Endometrial microvascular endothelial cells (primary cell): Measurements from ENCODE around the gene DNM1. TPM values are rescaled to one million over a fixed set of nuclear protein-coding genes. Genes with fewer than 3 reads are reported as not detected.
"Not testable (repeated sequence)": the region's sequence is repeated elsewhere in the genome, so short reads cannot be mapped to it uniquely, and the experiment has no call there.

Source experiments
- in situ Hi-C: cut with HindIII; loops from 2 replicates; pipeline ENCODE4 v1.10.0; 2017; ENCODE audit warnings: low sequenced_read_pairs, low pct_unique_long_range_greater_than_20kb; ENCODE audit errors: inconsistent ontology term
- total RNA-seq: library from RNA; depleted of rRNA; stranded (reverse); fragments of >200 nt; gene quantifications from one replicate; pipeline ENCODE4 v1.2.3, GENCODE V29; 2015; ENCODE audit errors: inconsistent ontology term

Gene DNM1
- total RNA-seq, 1 donor from 2014 or later = not detected

- in situ Hi-C loops = no loop called here
Measured at GRCh38 chr9:128257907-128258306, 54.7 kb downstream of the DNM1 start.

DNA sequence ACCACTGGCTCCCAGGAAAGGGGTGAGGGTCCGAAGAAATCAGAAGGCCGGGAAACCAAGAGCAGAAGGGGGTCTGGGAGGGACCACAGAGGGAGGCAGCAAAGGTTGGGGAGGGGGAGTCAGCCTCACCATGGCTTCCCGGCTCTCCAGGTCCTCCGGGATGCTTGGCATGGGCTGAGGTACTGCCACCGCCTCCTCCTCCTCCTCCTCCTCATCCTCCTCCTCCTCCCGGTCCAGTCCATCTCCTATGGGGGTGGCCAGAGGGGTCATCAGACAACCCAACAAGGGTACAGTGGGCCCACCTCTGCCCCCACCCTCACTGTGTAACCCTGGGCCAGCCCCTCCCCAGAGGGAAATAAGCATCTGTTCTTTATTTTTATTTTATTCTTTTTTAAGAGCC lies 55.1 kb downstream of the DNM1 start:
- in situ Hi-C loops = no loop called here

DNA sequence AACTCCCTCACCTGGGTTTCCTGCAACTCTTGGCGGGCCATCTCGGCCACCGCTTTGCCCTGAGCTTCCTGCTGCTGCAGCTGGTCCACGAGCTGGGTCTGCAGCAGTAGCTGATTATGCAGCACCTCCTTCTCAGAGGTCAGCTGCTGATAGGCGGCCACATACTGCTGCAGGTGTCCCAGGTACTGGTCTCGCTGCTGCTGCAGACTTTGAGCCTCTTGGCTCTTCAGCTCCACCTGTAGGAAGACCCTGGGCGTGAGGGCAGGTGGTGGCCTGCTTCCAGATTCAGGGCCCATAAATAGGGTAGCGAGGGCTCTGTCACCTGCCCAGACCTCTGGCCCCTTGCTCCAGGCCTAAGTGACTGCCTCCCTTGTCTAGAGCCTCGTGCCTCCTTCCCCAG lies 56.0 kb downstream of the DNM1 start:
- in situ Hi-C loops = no loop called here

GRCh38 chr9:128260340-128260739 lies 57.2 kb downstream of the DNM1 start:
- in situ Hi-C loops = no loop called here

GRCh38 chr9:128262687-128263086 lies 59.5 kb downstream of the DNM1 start:
- in situ Hi-C loops = no loop called here

DNA sequence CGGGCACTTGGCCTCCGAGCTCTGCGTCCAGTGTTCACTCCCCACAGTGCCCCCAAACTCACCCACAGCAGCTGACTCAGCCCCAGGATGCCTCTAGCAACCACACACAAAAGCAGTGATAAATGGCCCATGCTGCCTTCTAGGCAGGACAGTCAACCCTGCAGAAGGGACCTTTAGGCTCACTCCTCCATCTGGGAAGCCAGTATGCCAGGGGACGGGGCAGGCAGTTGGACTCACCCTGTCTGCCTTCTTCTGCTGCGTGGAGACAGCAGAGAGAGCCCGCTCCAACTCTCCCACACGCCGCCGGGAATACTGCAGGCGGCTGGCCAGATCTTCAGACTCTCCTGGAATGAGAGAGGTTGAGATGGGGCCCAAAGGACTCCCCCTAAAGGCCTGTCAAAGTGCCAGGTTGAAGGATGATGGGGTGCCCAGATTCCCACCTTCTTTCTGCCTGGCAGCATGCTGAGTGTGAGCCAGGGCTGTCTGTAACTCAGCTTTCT lies 62.2 kb downstream of the DNM1 start:
- in situ Hi-C loops = no loop called here

- in situ Hi-C loops = no loop called here
Measured at GRCh38 chr9:128266868-128267590, 63.9 kb downstream of the DNM1 start.

- in situ Hi-C loops = no loop called here
Measured at GRCh38 chr9:128271112-128271511, 67.9 kb downstream of the DNM1 start.

DNA sequence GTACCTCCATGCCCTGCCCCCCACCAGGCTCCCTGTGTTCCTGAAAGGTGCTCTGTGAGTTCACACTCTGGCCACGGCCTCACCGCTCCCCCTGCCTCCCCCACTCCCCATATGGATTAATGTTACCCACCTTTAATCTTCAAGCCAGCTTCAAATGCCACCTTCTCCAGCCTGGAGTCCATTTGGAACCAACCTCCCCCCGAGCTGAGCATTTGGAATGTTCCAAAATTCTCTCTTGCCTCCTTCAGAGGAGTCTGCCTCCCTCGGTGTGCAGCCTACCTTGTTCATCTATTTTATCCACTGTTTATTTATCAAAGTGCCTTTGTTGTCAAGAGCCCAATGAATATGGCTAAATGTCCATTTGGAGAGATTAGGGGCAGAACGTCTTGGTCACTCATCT lies 68.3 kb downstream of the DNM1 start:
- in situ Hi-C loops = no loop called here

GRCh38 chr9:128274245-128274644 lies 71.1 kb downstream of the DNM1 start:
- in situ Hi-C loops = no loop called here

DNA sequence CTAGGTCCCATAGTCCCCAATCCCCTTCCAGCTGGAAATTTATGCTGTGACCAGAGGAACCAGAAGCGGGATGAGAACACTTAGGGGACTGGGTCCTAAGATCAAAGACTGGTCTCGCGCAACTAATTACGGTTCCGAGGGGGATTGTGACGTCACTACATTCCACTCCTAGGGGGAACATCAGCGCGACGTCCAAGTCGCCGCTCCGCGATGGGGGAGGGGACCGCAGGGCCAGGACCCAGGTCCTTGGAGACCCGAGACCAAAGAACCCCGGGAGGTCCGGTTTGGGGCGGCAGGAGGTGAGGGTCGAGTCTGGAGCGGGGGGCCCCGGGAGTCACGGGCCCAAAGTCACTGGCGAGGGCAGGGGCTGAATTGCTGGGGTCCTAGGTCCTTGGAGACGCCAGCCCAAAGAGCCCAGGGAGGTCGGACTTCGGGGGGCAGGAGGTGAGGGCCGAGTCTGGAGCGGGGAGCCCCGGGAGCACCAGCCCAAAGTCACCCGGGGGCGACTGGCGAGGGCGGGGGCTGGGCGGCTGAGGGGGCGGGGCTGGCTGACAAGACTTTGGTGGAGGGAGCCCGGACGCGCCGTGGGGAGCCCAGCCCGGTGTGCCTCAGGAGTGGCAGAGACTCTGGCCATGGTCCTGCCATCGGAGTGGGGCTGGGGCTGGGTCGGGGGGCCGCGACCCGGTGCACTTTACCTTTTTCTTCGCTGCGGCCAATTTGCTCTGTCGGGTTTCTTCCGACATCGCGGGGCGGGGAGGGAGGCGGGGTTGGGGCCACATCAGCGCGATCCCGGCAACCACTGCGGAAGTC lies 72.2 kb downstream of the DNM1 start, which contains the start of gene GOLGA2:
Gene GOLGA2 (minus strand): TSS at position 810 of the 810 bp plus-strand sequence. CDS start 31 bp downstream, at position 779.
- in situ Hi-C loops = no loop called here

DNA sequence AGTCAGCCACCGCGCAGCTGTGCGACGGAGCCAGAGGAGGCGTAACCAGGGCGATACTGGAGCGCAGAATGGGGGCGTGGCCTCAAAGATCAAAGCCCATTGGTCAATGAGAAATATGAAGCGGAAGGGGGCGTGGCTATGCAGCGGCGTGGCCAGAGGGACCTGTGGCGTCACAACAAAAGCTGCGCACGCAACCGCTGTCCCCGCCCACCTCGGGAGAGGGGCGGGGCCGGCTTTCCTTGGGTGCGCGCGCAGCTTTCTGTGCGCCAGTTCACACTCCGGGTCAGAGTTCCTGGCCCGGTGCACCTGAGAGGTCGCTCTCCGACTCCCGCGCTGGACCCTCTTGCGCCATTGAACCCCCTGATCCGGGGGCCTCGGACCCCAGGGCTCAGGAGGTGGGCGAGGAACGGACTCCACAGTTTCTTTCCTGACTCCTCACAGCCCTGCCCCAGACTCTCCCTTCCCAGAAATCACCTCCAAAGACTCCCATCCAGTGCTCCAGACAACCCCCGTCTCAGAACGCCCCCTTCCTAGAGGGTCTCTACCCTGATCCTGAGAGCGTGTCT lies 72.9 kb downstream of the DNM1 start, which contains the start of gene SWI5:
Gene SWI5 (plus strand): TSS at position 269 of the 566 bp plus-strand sequence.
- in situ Hi-C loops = no loop called here

DNA sequence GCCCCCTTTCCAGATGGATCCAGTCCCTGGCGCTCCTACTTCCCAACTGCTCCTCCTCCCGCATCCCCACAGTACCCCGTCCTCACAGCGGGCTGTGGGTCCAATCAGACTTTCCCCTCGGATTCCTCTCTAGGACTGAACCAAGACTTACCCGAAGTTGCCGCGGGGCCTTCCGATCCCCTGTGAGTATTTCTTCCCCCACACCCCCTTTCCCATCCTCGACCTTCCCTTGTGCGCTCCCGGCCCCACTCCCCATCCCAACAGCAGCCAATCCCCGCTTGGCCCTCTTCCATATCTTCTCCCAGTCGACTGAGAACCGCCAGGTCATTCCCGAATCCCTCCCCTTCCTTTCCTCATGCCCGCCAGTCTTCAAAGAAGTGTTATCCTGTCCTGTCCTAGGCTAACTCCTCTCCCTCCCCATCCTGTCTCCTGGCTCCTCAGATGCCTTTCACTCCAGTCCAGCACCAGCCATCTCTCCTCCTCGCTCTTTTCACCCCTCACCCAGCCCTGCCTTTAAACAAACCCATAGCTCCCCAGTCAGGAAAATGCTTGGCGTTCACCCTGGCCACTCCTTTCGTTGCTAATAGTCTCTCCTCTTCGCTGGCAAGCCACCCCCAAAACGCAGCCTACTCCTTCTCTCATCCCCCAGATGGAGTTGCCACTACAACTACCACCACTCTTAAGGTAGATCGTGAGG lies 73.5 kb downstream of the DNM1 start:
- in situ Hi-C loops = no loop called here

DNA sequence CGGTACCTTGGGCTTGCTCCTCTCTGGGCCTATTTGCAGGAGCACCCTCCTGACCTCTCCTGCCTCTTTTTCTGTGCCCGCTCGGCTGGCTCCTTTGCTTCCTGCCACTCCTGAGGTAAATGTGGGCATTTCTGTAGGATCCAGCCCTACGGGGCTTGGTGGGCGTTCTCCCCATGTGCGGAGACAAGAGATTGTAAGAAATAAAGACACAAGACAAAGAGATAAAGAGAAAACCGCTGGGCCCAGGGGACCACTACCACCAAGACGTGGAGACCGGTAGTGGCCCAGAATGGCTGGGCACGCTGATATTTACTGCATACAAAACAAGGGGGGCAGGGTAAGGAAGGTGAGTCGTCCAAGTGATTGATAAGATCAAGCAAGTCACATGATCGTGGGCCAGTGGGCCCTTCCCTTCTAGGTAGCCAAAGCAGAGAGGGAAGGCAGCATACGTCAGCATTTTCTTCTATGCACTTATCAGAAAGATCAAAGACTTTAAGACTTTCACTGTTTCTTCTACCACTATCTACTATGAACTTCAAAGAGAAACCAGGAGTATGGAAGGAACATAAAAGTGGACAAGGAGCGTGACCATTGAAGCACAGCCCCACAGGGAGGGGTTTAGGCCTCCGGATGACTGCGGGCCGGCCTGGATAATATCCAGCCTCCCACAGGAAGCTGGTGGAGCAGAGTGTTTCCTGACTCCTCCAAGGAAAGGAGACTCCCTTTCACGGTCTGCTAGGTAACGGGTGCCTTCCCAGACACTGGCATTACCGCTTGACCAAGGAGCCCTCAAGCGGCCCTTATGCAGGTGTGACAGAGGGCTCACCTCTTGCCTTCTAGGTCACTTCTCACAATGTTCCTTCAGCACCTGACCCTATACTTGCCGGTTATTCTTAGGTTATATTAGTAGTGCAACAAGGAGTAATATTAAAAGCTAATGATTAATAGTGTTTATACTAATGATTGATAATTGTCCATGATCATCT lies 76.2 kb downstream of the DNM1 start:
- in situ Hi-C loops = not testable (repeated sequence)

GRCh38 chr9:128280084-128280622 lies 77.0 kb downstream of the DNM1 start:
- in situ Hi-C loops = no loop called here

DNA sequence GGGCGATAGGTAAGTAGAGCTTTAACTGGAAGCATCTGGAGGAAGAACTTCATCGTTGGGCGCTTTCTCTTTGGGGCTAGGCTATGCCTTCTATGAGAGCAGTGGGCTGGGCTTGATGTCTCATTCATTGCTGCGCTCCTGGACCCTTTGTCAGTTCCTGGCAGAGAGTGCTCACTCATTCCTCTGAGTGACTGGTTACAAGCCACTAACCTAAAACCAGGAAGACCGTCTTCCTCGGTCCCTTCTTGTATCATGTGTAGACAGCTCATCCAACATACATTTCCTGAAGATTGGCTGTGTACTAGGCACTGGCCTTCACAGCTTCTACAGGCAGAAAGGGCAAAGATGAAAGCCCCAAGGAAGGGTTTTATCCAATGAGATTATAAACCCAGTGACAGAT lies 79.3 kb downstream of the DNM1 start:
- in situ Hi-C loops = no loop called here

- in situ Hi-C loops = no loop called here
Measured at GRCh38 chr9:128285033-128285784, 82.0 kb downstream of the DNM1 start.
